Urinary bladder (tissue), 4 donors: ENCODE measurements around the gene FER. TPM values are rescaled to one million over a fixed set of nuclear protein-coding genes. Genes with fewer than 3 reads are reported as not detected.
"Not testable (repeated sequence)": the region's sequence is repeated elsewhere in the genome, so short reads cannot be mapped to it uniquely, and the experiment has no call there.

Source experiments
- DNase-seq: peaks from one replicate; pipeline ENCODE4 v3.0.0-alpha.2; 2015; ENCODE audit errors: extremely low spot score
- H3K27ac ChIP-seq: one replicate; pipeline ENCODE4 v1.5.1; 2013; ENCODE audit warnings: low read depth, mild to moderate bottlenecking, moderate library complexity
- H3K36me3 ChIP-seq: one replicate; pipeline ENCODE4 v1.6.1; 2013; ENCODE audit warnings: mild to moderate bottlenecking, moderate library complexity; ENCODE audit not compliant: insufficient read depth
- H3K4me1 ChIP-seq: one replicate; pipeline ENCODE4 v1.6.1; 2013; ENCODE audit warnings: mild to moderate bottlenecking, moderate library complexity; ENCODE audit not compliant: insufficient read depth
- H3K4me3 ChIP-seq: one replicate; pipeline ENCODE4 v1.5.1; 2013; ENCODE audit warnings: low read depth, low read length
- whole genome bisulfite sequencing: extraction: QIAGEN DNeasy Blood & Tissue Kit; methylation state at CpG from one replicate; pipeline ENCODE4 v1.1.7; 2013; 5-methylcytosine and 5-hydroxymethylcytosine counted together
- polyA plus RNA-seq: library from polyadenylated mRNA; stranded (reverse); fragments of 200-250 nt; gene quantifications from one replicate; pipeline ENCODE4 v1.2.3, GENCODE V29; 2013
- total RNA-seq: library from RNA; depleted of rRNA; stranded (reverse); fragments of >200 nt; gene quantifications from one replicate; pipeline ENCODE4 v1.2.3, GENCODE V29; 2014
- donor health status: healthy with polysubstance abuse.
- donor health status: healthy.

Gene FER
- total and polyA plus RNA-seq, 2 donors, result 6.3 to 84.6 TPM

GRCh38 chr5:108997720-108998119, 250.0 kb downstream of the FER start:
- H3K4me1 ChIP-seq, result no peaks in the 10 kb centered on the region
- no peak overlapping the region for H3K4me3 ChIP-seq
- no peaks in the 10 kb centered on the region for H3K36me3 ChIP-seq
- no peak for DNase-seq
- no peak overlapping the region for H3K27ac ChIP-seq
- WGBS, result 95% methylated on average over 4 of the region's 4 CpGs

- WGBS, result 97% methylated on average over 11 of the region's 11 CpGs
- Histone ChIP-seq H3K36me3 (no peaks in the 10 kb centered on the region), H3K27ac (no peak overlapping the region), H3K4me3 (no peak overlapping the region), H3K4me1 (no peaks in the 10 kb centered on the region)
- no peak for DNase-seq
Measured at GRCh38 chr5:108998216-108998615, 250.5 kb downstream of the FER start.

- DNase-seq, result no peak
- no peak overlapping the region for H3K27ac ChIP-seq
- 86% methylated on average over 4 of the region's 4 CpGs for WGBS
- H3K36me3 ChIP-seq, result no peaks in the 10 kb centered on the region
- H3K4me1 ChIP-seq, result no peaks in the 10 kb centered on the region
- H3K4me3 ChIP-seq, result no peak overlapping the region
Measured at GRCh38 chr5:109003928-109004327, 256.2 kb downstream of the FER start.

- no peak overlapping the region for H3K27ac ChIP-seq
- WGBS, result 87% methylated on average over 4 of the region's 4 CpGs
- H3K36me3 ChIP-seq, result no peaks in the 10 kb centered on the region
- no peak overlapping the region for H3K4me3 ChIP-seq
- DNase-seq, result no peak
- no peaks in the 10 kb centered on the region for H3K4me1 ChIP-seq
Measured at GRCh38 chr5:109005297-109006009, 257.8 kb downstream of the FER start.

- DNase-seq, result no peak
- H3K4me3 ChIP-seq, result no peak overlapping the region
- H3K27ac ChIP-seq, result no peak overlapping the region
- 92% methylated on average over 6 of the region's 6 CpGs for WGBS
- no peaks in the 10 kb centered on the region for H3K36me3 ChIP-seq
- H3K4me1 ChIP-seq, result no peaks in the 10 kb centered on the region
Measured at GRCh38 chr5:109006129-109006528, 258.4 kb downstream of the FER start.

- H3K4me3 ChIP-seq, result no peak overlapping the region
- DNase-seq, result no peak
- H3K27ac ChIP-seq, result no peak overlapping the region
- no peaks in the 10 kb centered on the region for H3K36me3 ChIP-seq
- H3K4me1 ChIP-seq, result peaks cover 2% of the 10 kb centered on the region
- WGBS, result 62% methylated on average over 1 of the region's 1 CpG
Measured at GRCh38 chr5:109016300-109016699, 268.6 kb downstream of the FER start.

GRCh38 chr5:109022056-109022455, 274.4 kb downstream of the FER start:
- Histone ChIP-seq H3K27ac (no peak overlapping the region), H3K4me1 (no peaks in the 10 kb centered on the region), H3K4me3 (no peak overlapping the region), H3K36me3 (no peaks in the 10 kb centered on the region)
- DNase-seq, result no peak

GRCh38 chr5:109025729-109026128, 278.0 kb downstream of the FER start:
- DNase-seq, H3K27ac ChIP-seq, H3K4me3 ChIP-seq, H3K36me3 ChIP-seq, H3K4me1 ChIP-seq: not testable (repeated sequence)
- WGBS, result 41% methylated on average over 1 of the region's 1 CpG

GRCh38 chr5:109027983-109028607, 280.4 kb downstream of the FER start:
- Histone ChIP-seq H3K4me1 (no peaks in the 10 kb centered on the region), H3K4me3 (no peak overlapping the region), H3K36me3 (no peaks in the 10 kb centered on the region), H3K27ac (no peak overlapping the region)
- no peak for DNase-seq
- 88% methylated on average over 1 of the region's 1 CpG for WGBS

- H3K36me3 ChIP-seq, result no peaks in the 10 kb centered on the region
- no peak for DNase-seq
- WGBS, result 88% methylated on average over 2 of the region's 2 CpGs
- no peaks in the 10 kb centered on the region for H3K4me1 ChIP-seq
- H3K27ac ChIP-seq, result no peak overlapping the region
- H3K4me3 ChIP-seq, result no peak overlapping the region
Measured at GRCh38 chr5:109028608-109029299, 281.1 kb downstream of the FER start.

- H3K4me3 ChIP-seq, result no peak overlapping the region
- H3K4me1 ChIP-seq, result no peaks in the 10 kb centered on the region
- H3K36me3 ChIP-seq, result no peaks in the 10 kb centered on the region
- H3K27ac ChIP-seq, result no peak overlapping the region
- 99% methylated on average over 1 of the region's 1 CpG for WGBS
- DNase-seq, result no peak
Measured at GRCh38 chr5:109029847-109030246, 282.1 kb downstream of the FER start.

- H3K27ac ChIP-seq, result no peak overlapping the region
- 94% methylated on average over 2 of the region's 2 CpGs for WGBS
- H3K36me3 ChIP-seq, result no peaks in the 10 kb centered on the region
- no peak for DNase-seq
- no peaks in the 10 kb centered on the region for H3K4me1 ChIP-seq
- no peak overlapping the region for H3K4me3 ChIP-seq
Measured at GRCh38 chr5:109030360-109031143, 282.9 kb downstream of the FER start.

GRCh38 chr5:109034306-109034705, 286.6 kb downstream of the FER start:
- 84% methylated on average over 1 of the region's 1 CpG for WGBS
- H3K27ac ChIP-seq, result no peak overlapping the region
- no peaks in the 10 kb centered on the region for H3K36me3 ChIP-seq
- H3K4me1 ChIP-seq, result no peaks in the 10 kb centered on the region
- no peak overlapping the region for H3K4me3 ChIP-seq
- DNase-seq, result no peak
